GM06990 (cell line): Measurements from ENCODE around the gene SF3B5.
"Not testable (repeated sequence)": the region's sequence is repeated elsewhere in the genome, so short reads cannot be mapped to it uniquely, and the experiment has no call there.

ENCODE experiments used
- DNase-seq: peaks from one replicate; pipeline ENCODE4 v3.0.0-alpha.2; 2011; ENCODE audit not compliant: insufficient read length; ENCODE audit errors: extremely low read depth
- H3K27me3 ChIP-seq: replicated peaks from 2 replicates; pipeline ENCODE4 v1.6.0; 2011; ENCODE audit warnings: low read length; ENCODE audit not compliant: control insufficient read depth, insufficient read depth
- H3K36me3 ChIP-seq: 2 replicates; pipeline ENCODE4 v1.5.1; 2011; ENCODE audit warnings: low read length; ENCODE audit not compliant: control insufficient read depth, insufficient read depth
- H3K4me3 ChIP-seq: replicated peaks from 2 replicates; pipeline ENCODE4 v1.5.1; 2011; ENCODE audit warnings: low read depth, mild to moderate bottlenecking, control low read depth, low read length
- CTCF ChIP-seq: IDR thresholded peaks from 2 replicates; pipeline ENCODE4 v1.5.1; 2011; ENCODE audit warnings: low read length, control low read depth, mild to moderate bottlenecking, inconsistent platforms; ENCODE audit not compliant: insufficient read depth, poor library complexity, severe bottlenecking

Gene SF3B5

DNA sequence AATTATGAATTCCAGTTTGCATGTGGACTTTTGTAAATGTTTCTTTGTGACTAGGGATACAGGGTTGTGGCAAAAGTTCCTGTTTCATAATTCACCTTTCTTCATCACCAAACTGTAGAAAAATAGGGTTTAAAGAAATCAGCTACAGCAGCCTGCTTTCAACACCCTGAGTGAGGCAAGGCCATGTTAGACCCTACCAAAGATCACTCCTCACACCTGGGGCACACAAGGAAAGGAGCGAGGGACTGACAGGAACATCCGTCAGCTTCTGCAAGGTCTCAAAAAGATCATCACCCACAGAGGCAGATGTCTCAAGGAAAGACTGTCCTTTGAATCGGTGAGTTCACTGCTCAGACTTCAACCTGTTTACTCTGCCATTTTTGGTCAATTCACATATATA, 44.4 kb upstream of the SF3B5 start:
- H3K36me3 ChIP-seq = no peaks in the 10 kb centered on the region
- TF ChIP-seq CTCF = no peak
- no peak overlapping the region for H3K4me3 ChIP-seq
- no peak for DNase-seq
- no peaks in the 10 kb centered on the region for H3K27me3 ChIP-seq

GRCh38 chr6:144138542-144138941, 43.2 kb upstream of the SF3B5 start:
- no peak for TF ChIP-seq CTCF
- DNase-seq = no peak
- H3K4me3 ChIP-seq = no peak overlapping the region
- H3K36me3 ChIP-seq = no peaks in the 10 kb centered on the region
- H3K27me3 ChIP-seq = no peaks in the 10 kb centered on the region

DNA sequence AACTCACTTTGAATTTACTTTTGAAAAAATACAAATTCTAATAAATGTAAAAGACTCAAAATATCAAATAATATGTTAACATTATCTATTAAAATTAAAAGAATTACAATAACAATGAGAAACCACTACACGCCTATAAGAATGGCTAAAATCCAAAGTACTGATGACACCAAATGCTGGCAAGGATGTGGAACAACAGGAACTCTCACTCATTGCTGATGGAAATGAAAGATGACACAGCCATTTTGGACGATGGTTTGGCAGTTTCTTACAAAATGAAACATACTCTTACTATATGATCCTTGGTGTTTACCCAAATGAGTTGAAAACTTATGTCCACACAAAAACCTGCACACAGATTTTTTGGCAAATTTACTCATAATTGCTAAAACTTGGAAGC, 39.4 kb upstream of the SF3B5 start:
- Histone ChIP-seq H3K27me3 (no peaks in the 10 kb centered on the region), H3K4me3 (no peak overlapping the region), H3K36me3 (no peaks in the 10 kb centered on the region)
- TF ChIP-seq CTCF = no peak
- no peak for DNase-seq

- DNase-seq = no peak
- H3K27me3 ChIP-seq = no peaks in the 10 kb centered on the region
- H3K36me3 ChIP-seq = no peaks in the 10 kb centered on the region
- no peak for TF ChIP-seq CTCF
- no peak overlapping the region for H3K4me3 ChIP-seq
These were observed 38.8 kb upstream of the SF3B5 start for GRCh38 chr6:144134176-144134575.

DNA sequence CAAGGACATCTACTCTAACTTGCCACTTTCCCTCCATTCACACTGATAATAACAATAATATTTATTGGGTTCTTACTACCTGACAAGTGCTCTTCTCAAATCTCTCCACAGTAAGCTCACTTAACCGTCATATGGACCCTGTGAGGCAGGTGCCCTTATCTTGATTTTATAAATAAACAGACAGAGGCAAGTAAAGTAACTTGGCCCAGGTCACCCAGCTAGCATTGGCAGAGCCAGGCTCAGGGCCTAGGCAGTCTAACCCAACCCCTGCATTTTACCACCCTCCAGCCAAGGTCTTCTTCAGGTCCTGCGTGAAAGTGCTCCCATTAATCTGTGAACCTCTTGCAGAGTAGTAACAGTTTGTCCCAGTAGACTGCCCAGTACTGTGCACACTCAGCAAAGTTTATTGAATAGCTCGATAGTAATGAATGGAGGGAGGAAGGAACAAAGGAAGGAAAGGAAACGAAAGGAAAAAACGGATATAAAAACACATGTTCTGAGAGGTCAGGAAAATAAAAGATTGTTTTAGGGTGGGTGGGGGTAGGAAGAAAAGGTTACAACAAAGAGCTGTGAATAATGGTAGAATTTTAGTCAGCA, 38.0 kb upstream of the SF3B5 start:
- Histone ChIP-seq H3K36me3 (no peaks in the 10 kb centered on the region), H3K27me3 (no peaks in the 10 kb centered on the region), H3K4me3 (no peak overlapping the region)
- no peak for TF ChIP-seq CTCF
- no peak for DNase-seq

- H3K27me3 ChIP-seq = not testable (repeated sequence)
These were observed 36.9 kb upstream of the SF3B5 start for GRCh38 chr6:144132167-144132690.

More at GRCh38 chr6:144132167-144132690, 36.9 kb upstream of the SF3B5 start:
- H3K4me3 ChIP-seq, H3K36me3 ChIP-seq, DNase-seq: not testable (repeated sequence)
